GM23338 (cell line): ENCODE results near the gene TYSND1. TPM values are rescaled to one million over a fixed set of nuclear protein-coding genes. Genes with fewer than 3 reads are reported as not detected.

ENCODE experiments used
- ATAC-seq: fragments of 200-7000 bp; cut with Tn5 transposase; 3 replicates; pipeline ENCODE4 v1.9.1; 2020
- DNase-seq: peaks from one replicate; pipeline ENCODE4 v3.0.0-alpha.2; 2015; ENCODE audit warnings: low spot score
- H2AFZ ChIP-seq: fragments of 200-600 bp; sonication (generic); 2 replicates; pipeline ENCODE4 v1.8.0; 2016; ENCODE audit warnings: antibody characterized with exemption, mild to moderate bottlenecking, moderate library complexity
- H3F3A ChIP-seq: fragments of 200-600 bp; sonication (generic); replicated peaks from 2 replicates; pipeline ENCODE4 v1.8.0; 2017; ENCODE audit warnings: antibody characterized with exemption, mixed run types, low read depth
- H3K27ac ChIP-seq: fragments of 200-600 bp; sonication (generic); 2 replicates; pipeline ENCODE4 v1.6.1; 2016; ENCODE audit warnings: low read depth
- H3K27me3 ChIP-seq: fragments of 200-600 bp; sonication (generic); 2 replicates; pipeline ENCODE4 v1.8.0; 2016; ENCODE audit warnings: mild to moderate bottlenecking, mixed run types, moderate library complexity; ENCODE audit not compliant: insufficient read depth
- H3K36me3 ChIP-seq: fragments of 200-600 bp; sonication (generic); 2 replicates; pipeline ENCODE4 v1.8.0; 2016; ENCODE audit warnings: mild to moderate bottlenecking; ENCODE audit not compliant: insufficient read depth
- H3K4me1 ChIP-seq: fragments of 200-600 bp; sonication (generic); 2 replicates; pipeline ENCODE4 v1.8.0; 2016; ENCODE audit warnings: mild to moderate bottlenecking, moderate library complexity; ENCODE audit not compliant: insufficient read depth
- H3K4me2 ChIP-seq: fragments of 200-600 bp; sonication (generic); 2 replicates; pipeline ENCODE4 v1.7.1; 2017; ENCODE audit warnings: mixed run types
- H3K4me3 ChIP-seq: fragments of 200-600 bp; sonication (generic); 2 replicates; pipeline ENCODE4 v1.6.1; 2016; ENCODE audit warnings: mixed run types
- H3K79me2 ChIP-seq: fragments of 200-600 bp; sonication (generic); replicated peaks from 2 replicates; pipeline ENCODE4 v1.8.0; 2017; ENCODE audit warnings: mild to moderate bottlenecking; ENCODE audit not compliant: insufficient read depth
- H3K9me2 ChIP-seq: fragments of 200-600 bp; sonication (generic); 2 replicates; pipeline ENCODE4 v1.8.0; 2017; ENCODE audit not compliant: insufficient read depth
- H4K20me1 ChIP-seq: fragments of 200-600 bp; sonication (generic); replicated peaks from 2 replicates; pipeline ENCODE4 v1.8.0; 2017; ENCODE audit warnings: mild to moderate bottlenecking; ENCODE audit not compliant: insufficient read depth
- H3K27ac Mint-ChIP-seq: 2 replicates; pipeline ENCODE4 v1.8.0; 2020; ENCODE audit warnings: inconsistent platforms, mild to moderate bottlenecking, moderate library complexity, mixed read lengths
- H3K27me3 Mint-ChIP-seq: 3 replicates; pipeline ENCODE4 v1.8.0; 2022; ENCODE audit warnings: low read depth, mild to moderate bottlenecking, moderate library complexity, mixed read lengths, inconsistent platforms; ENCODE audit not compliant: insufficient read depth, poor library complexity
- H3K36me3 Mint-ChIP-seq: 3 replicates; pipeline ENCODE4 v1.8.0; 2021; ENCODE audit warnings: low read depth, mild to moderate bottlenecking, inconsistent platforms, moderate library complexity, mixed read lengths
- H3K4me1 Mint-ChIP-seq: 3 replicates; pipeline ENCODE4 v1.8.0; 2020; ENCODE audit warnings: mild to moderate bottlenecking, inconsistent platforms, mixed read lengths
- H3K4me3 Mint-ChIP-seq: 3 replicates; pipeline ENCODE4 v1.8.0; 2021; ENCODE audit warnings: moderate library complexity, mild to moderate bottlenecking, inconsistent platforms, mixed read lengths
- H3K9me3 Mint-ChIP-seq: 3 replicates; pipeline ENCODE4 v1.8.0; 2020; ENCODE audit warnings: moderate library complexity, mild to moderate bottlenecking, inconsistent platforms, mixed read lengths
- NANOG ChIP-seq: IDR thresholded peaks from 2 replicates; pipeline ENCODE4 v1.6.1; 2016; ENCODE audit warnings: antibody characterized with exemption, borderline replicate concordance
- polyA plus RNA-seq: library from polyadenylated mRNA; unstranded; fragments of >200 nt; fragmentation: Nextera tagmentation; extraction: Ambion mirVana; gene quantifications from 2 replicates; pipeline ENCODE4 v1.2.1, GENCODE V29; 2016
- total RNA-seq: library from RNA; depleted of rRNA; stranded (reverse); fragments of >200 nt; shearing (Covaris generic); gene quantifications from 2 replicates; pipeline ENCODE4 v1.2.3, GENCODE V29; 2014
- TF ChIP-seq, protein P1 (sequence below): fragments of 250-450 bp; sonication (Bioruptor Pico); IDR thresholded peaks from 2 replicates; pipeline ENCODE4 v1.5.0; 2020; ENCODE audit warnings: mild to moderate bottlenecking, moderate library complexity
- TF ChIP-seq, protein P2 (sequence below): IDR thresholded peaks from one replicate; pipeline ENCODE4 v1.6.1; 2018; ENCODE audit warnings: antibody characterized with exemption; ENCODE audit not compliant: unreplicated experiment

TYSND1 gene
- total and polyA plus RNA-seq, 2 experiments from 2014 or later, result 5.2 to 19.5 TPM

DNA sequence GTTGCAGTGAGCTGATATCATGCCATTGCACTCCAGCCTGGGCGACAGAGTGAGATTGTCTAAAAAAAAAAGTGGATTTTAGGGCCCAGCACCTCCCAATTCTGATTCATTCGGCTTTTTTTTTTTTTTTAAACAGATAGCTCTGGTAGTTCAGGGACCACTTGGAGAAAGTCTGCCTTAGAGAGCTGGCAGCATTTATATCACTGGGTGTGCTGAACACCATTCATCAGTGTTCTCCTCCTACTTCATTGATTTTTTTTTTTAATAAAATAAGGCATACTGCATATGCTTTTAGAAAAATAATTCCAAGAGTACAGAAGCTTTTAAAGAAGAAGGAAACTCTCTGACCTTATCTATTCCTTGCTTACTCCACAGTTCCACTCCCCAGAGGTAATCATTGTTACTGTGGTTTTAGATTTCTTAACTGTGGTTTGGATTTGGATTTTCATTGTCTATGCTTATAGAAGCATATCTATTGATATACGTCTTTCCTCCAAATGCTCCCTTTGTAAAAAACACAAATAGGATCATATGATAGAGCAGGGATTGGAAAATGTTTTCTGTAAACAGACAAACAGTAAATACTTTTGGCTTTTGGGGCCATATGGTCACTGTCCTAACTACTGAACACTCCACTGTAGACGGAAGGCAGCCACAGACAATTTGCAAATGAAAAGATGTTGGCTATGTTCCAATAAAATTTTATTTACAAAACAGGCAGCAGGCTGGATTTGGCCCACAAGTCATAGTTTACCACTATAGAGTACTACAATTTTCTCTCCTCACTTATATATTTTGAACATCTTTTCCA, 44.9 kb upstream of the TYSND1 start (continued):
- TF ChIP-seq, protein P1, sequence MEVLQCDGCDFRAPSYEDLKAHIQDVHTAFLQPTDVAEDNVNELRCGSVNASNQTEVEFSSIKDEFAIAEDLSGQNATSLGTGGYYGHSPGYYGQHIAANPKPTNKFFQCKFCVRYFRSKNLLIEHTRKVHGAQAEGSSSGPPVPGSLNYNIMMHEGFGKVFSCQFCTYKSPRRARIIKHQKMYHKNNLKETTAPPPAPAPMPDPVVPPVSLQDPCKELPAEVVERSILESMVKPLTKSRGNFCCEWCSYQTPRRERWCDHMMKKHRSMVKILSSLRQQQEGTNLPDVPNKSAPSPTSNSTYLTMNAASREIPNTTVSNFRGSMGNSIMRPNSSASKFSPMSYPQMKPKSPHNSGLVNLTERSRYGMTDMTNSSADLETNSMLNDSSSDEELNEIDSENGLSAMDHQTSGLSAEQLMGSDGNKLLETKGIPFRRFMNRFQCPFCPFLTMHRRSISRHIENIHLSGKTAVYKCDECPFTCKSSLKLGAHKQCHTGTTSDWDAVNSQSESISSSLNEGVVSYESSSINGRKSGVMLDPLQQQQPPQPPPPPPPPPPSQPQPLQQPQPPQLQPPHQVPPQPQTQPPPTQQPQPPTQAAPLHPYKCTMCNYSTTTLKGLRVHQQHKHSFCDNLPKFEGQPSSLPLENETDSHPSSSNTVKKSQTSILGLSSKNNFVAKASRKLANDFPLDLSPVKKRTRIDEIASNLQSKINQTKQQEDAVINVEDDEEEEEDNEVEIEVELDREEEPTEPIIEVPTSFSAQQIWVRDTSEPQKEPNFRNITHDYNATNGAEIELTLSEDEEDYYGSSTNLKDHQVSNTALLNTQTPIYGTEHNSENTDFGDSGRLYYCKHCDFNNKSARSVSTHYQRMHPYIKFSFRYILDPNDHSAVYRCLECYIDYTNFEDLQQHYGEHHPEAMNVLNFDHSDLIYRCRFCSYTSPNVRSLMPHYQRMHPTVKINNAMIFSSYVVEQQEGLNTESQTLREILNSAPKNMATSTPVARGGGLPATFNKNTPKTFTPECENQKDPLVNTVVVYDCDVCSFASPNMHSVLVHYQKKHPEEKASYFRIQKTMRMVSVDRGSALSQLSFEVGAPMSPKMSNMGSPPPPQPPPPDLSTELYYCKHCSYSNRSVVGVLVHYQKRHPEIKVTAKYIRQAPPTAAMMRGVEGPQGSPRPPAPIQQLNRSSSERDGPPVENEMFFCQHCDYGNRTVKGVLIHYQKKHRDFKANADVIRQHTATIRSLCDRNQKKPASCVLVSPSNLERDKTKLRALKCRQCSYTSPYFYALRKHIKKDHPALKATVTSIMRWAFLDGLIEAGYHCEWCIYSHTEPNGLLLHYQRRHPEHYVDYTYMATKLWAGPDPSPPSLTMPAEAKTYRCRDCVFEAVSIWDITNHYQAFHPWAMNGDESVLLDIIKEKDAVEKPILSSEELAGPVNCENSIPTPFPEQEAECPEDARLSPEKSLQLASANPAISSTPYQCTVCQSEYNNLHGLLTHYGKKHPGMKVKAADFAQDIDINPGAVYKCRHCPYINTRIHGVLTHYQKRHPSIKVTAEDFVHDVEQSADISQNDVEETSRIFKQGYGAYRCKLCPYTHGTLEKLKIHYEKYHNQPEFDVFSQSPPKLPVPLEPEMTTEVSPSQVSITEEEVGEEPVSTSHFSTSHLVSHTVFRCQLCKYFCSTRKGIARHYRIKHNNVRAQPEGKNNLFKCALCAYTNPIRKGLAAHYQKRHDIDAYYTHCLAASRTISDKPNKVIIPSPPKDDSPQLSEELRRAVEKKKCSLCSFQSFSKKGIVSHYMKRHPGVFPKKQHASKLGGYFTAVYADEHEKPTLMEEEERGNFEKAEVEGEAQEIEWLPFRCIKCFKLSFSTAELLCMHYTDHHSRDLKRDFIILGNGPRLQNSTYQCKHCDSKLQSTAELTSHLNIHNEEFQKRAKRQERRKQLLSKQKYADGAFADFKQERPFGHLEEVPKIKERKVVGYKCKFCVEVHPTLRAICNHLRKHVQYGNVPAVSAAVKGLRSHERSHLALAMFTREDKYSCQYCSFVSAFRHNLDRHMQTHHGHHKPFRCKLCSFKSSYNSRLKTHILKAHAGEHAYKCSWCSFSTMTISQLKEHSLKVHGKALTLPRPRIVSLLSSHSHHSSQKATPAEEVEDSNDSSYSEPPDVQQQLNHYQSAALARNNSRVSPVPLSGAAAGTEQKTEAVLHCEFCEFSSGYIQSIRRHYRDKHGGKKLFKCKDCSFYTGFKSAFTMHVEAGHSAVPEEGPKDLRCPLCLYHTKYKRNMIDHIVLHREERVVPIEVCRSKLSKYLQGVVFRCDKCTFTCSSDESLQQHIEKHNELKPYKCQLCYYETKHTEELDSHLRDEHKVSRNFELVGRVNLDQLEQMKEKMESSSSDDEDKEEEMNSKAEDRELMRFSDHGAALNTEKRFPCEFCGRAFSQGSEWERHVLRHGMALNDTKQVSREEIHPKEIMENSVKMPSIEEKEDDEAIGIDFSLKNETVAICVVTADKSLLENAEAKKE (CRISPR knock-in tag), result no peak
- TF ChIP-seq, protein P2, sequence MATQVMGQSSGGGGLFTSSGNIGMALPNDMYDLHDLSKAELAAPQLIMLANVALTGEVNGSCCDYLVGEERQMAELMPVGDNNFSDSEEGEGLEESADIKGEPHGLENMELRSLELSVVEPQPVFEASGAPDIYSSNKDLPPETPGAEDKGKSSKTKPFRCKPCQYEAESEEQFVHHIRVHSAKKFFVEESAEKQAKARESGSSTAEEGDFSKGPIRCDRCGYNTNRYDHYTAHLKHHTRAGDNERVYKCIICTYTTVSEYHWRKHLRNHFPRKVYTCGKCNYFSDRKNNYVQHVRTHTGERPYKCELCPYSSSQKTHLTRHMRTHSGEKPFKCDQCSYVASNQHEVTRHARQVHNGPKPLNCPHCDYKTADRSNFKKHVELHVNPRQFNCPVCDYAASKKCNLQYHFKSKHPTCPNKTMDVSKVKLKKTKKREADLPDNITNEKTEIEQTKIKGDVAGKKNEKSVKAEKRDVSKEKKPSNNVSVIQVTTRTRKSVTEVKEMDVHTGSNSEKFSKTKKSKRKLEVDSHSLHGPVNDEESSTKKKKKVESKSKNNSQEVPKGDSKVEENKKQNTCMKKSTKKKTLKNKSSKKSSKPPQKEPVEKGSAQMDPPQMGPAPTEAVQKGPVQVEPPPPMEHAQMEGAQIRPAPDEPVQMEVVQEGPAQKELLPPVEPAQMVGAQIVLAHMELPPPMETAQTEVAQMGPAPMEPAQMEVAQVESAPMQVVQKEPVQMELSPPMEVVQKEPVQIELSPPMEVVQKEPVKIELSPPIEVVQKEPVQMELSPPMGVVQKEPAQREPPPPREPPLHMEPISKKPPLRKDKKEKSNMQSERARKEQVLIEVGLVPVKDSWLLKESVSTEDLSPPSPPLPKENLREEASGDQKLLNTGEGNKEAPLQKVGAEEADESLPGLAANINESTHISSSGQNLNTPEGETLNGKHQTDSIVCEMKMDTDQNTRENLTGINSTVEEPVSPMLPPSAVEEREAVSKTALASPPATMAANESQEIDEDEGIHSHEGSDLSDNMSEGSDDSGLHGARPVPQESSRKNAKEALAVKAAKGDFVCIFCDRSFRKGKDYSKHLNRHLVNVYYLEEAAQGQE, result no peak

DNA sequence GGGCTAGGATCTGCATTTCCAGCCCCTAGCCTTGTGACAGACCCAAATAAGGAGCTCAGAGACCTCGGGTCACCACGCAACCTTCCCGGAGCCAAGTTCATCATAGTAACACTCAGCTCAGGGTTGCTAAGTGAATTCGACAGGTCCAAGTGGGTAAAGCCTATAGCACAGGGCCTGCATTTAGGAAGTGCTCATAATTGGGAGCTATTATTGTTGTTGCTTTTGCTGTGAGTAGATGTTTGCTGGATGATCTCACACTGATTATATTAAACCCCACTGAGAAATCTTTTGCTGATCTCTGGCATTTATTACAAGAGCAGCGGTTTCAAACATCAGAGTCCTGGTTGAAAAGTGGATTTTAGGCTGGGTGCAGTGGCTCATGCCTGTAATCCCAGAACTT, 44.1 kb upstream of the TYSND1 start:
- no peaks in the 10 kb centered on the region for H3K4me1 ChIP-seq
- H3K4me1 Mint-ChIP-seq, result peaks cover 2% of the 10 kb centered on the region; the same call in 2 of the 3 replicates
- no peak overlapping the region for H3K4me3 Mint-ChIP-seq
- H3K79me2 ChIP-seq, result no peaks in the 10 kb centered on the region
- H3F3A ChIP-seq, result no peaks in the 10 kb centered on the region
- ATAC-seq (no peak), DNase-seq (no peak)
- H3K27ac Mint-ChIP-seq, result no peak overlapping the region
- H3K36me3 Mint-ChIP-seq, result no peaks in the 10 kb centered on the region
- peaks cover 6% of the 10 kb centered on the region for H3K27me3 Mint-ChIP-seq
- H3K9me2 ChIP-seq, result no peaks in the 10 kb centered on the region
- no peak overlapping the region for H3K4me2 ChIP-seq
- no peaks in the 10 kb centered on the region for H3K27me3 ChIP-seq
- no peak overlapping the region for H2AFZ ChIP-seq
- no peaks in the 10 kb centered on the region for H4K20me1 ChIP-seq
- no peak overlapping the region for H3K4me3 ChIP-seq
- H3K9me3 Mint-ChIP-seq, result no peaks in the 10 kb centered on the region
- no peaks in the 10 kb centered on the region for H3K36me3 ChIP-seq
- H3K27ac ChIP-seq, result no peak overlapping the region
- no peak for TF ChIP-seq NANOG
- TF ChIP-seq, protein P1 (CRISPR knock-in tag), result no peak
